HG03558 (cell line): Measurements from ENCODE around the gene RGS12.

ENCODE experiments used
- ATAC-seq: cut with Tn5 transposase; IDR thresholded peaks from one replicate; pipeline ENCODE4 v1.9.1; 2021; ENCODE audit warnings: moderate number of reproducible peaks; ENCODE audit not compliant: unreplicated experiment; ENCODE audit errors: extremely low read depth

Gene RGS12

DNA sequence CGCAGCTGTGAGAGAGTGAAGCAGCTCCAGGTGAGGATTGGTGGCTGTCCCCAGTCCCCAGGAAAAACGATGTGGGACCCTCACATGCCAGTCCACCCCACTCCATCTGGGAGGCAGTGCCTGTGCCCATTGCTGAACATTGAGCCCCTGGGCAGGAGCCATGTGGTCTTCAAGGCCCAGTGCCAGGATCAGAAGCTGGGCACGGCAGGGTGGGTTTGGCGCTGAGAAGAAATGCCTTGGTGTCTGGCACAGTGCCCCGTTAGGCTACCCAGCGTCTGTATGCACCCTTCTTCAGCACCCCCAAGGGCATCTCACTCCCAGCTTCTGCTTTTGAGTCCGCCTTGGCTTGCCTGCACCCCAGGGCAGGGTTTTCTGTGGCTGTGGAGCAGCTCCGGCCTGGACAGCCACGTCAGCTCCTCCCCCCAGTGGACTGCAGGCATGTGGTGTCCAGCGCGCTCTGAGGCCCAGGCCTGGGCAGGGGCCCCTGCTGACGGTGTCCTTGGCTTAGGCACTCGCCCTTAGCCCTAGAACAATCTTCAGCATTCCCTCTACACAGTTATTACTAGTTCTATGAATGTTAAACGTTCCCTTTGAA, 28.6 kb downstream of the RGS12 start:
- no peak for ATAC-seq

DNA sequence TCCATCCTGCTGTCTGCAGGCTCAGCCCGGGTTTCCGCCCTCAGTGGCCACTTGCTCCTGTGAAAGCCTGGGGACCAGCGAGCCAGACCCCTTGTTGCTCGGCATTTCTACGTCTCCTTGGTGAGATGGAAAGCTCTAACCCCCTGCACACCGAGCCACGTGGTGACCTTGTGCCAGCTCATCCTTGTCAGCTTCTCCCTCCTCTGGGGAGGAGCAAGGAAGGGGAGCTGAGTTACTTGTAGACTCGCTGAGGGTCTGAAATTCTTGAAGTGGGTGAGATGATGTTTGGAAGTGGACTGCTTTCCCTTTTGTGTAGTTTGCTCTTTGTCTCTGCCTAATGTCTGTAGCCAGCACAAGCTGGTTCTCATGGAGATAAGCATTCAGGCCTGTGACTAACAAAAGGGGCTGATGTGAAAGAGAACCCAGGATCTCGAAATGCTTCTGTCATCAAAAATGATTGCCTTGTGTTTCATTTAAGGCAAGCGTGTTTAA, 29.3 kb downstream of the RGS12 start:
- ATAC-seq: no peak

DNA sequence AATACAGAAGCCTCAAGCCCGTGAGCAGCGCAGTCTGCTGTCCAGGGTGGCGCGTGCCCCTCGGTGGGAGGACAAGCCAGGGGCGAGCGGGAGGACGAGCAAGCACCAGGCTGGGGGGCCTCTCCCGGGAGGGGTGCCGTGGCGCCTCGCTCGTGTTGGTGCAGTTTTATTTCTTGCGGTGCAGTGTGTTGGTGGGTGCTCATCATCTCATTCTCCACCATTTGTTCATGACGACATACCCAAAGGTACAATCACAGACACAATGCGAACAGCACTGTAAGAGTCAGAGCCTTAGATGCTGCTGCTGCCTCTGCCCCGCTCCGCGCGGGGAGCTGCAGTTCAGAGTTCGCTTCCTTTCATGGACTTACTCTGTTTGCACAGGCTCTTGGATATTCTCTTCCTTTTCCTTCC, 30.3 kb downstream of the RGS12 start:
- no peak for ATAC-seq

DNA sequence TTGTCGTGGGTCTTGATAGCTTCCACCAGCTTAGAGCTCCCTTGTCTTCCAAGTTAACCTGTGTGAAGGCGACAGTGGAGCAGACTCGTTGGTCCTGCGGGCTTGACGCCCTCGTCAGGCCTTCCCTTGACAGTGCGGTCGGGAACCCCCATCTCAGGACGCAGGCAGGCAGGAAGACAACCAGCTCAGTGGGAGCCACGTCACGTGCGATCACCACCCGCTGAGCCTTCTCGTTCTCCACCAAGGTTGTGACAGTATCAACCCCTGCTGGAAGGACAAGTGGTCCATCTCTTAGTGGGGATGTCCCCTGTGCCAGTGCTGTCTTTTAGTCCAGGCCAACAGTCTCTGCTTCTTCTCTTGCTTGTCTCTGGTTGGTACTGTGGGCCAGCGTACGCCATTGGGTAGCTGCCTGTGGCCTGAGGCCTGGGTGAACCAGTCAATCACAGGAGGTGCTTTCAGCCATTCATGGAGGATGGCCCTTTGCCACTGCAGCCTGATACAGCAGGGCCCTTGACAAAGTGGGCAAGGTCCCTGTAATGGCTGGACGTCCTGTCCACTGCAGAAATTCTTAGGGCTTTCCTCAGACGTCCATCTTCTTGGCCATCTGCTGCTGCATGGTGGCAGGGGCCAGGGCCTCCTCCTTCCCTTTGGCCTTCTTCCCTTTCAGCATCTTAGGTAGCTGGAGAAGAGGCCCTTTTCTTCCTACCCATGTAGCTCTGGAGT, 31.4 kb downstream of the RGS12 start:
- no peak for ATAC-seq

GRCh38 chr4:3328814-3329663, 36.2 kb downstream of the RGS12 start:
- no peak for ATAC-seq

DNA sequence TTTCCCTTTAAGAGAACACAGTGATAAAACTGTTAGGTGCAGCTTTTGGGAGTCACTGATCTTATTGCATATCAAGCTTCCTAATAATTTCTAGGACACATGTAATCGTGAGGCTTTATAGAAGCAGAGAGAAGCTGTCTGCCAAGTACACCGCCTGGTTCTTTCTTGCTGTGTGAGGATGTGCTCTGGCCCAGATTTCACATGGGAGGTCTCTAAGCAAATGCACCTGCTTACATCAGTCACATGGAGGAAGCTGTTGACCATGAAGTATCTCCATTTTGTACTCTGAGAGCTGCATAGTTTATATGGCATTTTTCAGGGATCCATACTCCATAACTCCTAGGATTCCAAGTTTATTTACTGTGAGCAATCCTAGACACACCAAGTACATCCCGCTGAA, 37.1 kb downstream of the RGS12 start:
- ATAC-seq: no peak

DNA sequence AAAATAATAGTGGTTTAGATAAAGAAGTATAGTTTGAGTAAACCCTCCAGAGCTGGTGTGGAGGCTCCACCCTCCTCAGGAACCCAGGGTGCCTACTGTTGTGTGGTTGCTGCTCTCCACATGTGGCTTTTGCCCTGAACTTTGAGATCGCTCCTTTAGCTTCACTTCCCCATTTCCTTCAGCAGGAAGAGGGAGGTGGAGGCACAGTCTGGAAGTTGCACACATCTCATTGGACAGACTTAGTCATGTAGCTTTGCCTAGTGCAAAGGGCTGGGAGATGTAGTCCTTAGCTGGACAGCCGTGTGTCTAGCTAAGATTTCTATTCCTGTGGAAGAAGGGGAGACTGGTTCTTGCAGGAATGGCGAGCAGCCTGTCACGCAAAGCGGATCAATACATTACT, 37.9 kb downstream of the RGS12 start:
- ATAC-seq: no peak

GRCh38 chr4:3331511-3332394, 38.9 kb downstream of the RGS12 start:
- ATAC-seq: no peak

DNA sequence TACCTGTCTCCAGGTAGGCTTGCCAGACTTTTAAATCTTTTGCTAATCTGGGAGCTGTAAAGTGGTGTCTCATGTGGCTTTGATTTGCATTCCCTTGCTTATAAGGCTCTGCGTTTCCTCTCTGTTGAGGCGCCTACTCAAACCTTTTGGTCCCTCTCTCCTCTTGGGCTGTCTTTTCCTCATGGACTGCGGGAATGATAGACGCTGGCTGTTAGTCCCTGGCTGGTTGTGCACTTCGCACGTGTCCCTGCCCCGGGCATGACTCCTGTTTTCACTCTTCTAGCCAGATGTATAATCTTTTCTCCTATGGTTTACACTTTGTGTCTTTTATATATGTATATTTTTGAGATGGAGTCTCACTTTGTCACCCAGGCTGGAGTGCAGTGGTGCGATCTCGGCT, 39.7 kb downstream of the RGS12 start:
- ATAC-seq: no peak

DNA sequence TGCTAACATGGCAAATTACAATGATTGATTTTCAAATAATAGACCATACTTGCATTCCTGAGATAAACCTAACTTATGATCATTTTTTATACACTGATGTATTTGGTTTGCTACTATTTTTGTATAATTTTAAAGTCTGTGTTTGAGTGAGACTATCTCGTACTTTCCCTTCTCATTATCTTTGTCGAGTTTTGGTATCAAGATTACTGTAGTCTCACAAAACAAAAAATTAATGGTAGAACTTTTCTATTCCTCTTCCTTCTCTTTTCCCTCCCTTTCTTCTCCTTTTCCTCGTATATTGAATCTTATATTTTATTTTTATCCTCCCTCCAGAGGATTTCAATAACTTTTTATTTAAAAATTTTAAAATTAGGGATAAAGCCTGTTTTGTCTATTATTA, 41.5 kb downstream of the RGS12 start:
- ATAC-seq: no peak

- no peak for ATAC-seq
Observed at GRCh38 chr4:3335385-3335784, 42.6 kb downstream of the RGS12 start.

GRCh38 chr4:3335982-3336381, 43.2 kb downstream of the RGS12 start:
- no peak for ATAC-seq

DNA sequence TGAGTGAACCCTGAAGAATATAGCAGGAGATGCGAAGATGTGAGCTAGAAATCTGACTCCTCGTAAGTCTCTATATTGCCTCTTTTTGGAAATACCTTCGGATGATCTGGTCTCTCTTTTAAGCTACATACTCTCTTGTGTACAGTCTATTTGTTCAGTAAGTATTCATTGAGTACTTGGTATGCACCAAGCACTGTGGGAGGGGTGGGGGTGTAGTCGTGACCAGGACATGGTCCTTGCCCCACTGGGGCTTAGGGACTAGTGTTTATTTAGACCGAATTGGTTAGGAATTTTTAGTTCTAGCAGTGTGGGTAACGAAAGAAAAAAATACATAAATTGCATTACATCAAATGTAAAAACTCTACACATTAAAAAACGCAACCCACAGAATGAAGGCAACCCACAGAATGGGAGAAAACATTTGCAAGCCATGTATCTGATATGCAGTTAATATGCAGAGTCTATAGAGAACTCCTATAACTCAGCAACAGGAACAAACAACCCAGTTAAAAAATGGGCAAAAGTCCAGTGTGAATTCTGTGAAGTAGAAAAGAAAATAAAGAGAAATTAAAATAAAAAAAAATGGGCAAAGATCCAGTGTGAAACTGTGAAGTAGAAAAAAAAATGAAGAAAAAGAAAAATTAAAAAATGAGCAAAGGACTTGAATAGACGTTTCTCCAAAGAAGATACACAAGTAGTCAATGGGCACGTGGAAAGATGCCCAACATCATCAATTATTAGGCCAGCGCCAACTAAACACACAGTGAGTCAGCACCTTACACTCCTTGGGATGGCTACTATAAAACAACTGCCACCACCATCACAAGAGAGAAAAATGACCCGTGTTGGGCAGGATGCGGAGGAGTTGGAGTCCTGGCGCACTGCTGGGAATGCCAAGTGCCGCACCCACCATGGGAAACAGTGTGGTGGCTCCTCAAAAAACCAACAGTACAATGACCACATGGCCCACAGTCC, 43.8 kb downstream of the RGS12 start:
- no peak for ATAC-seq

- ATAC-seq: no peak
Observed at GRCh38 chr4:3337357-3337732, 44.5 kb downstream of the RGS12 start.

GRCh38 chr4:3337811-3338210, 45.0 kb downstream of the RGS12 start:
- ATAC-seq: no peak

GRCh38 chr4:3338321-3338838, 45.6 kb downstream of the RGS12 start:
- ATAC-seq: no peak

DNA sequence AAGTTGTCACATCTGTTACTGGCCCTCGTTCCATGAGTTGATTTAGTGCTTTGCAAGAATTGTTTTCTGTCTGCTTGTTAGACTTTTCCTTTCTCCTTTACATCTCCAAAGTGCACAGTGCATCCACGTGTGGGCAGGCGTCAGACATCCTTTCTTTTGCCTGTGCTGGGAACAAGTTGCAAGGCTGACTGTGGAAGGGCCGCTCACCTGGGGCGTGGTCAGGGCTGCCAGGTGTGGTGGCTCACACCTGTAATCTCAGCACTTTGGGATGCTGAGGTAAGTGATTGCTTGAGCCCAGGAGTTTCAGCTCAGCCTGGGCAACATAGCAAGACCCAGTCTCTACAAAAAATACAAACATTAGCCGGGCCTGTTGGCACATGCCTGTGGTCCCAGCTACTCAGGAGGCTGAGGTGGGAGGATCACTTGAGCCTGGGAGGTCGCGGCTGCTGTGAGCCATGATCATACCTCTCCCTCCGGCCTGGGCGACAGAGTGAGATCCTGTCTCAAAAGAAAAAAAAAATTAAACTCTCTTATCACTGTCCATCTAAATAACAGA, 46.2 kb downstream of the RGS12 start:
- ATAC-seq: no peak

- no peak for ATAC-seq
Observed at GRCh38 chr4:3339577-3339976, 46.8 kb downstream of the RGS12 start.
